ENCODE measurements around the gene CTNNA3.

CTNNA3 gene

DNA sequence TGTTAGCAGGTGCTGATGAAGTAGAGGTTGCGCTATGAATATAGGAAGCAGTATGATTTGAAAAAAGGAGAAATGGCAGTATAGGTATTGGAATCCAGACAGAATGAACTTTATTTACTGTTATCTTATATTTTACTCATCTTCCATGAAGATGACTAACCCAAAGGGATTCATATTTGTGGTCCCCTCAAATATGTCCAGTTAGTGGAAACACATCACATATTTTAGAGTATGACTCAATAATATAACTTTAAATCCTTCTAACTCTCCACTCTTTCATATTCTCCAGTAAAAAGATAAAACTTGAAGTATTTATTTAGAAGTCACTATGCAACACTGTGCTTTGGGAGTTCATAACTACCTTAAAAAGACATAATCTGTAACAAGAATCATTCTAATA, 1056.6 kb downstream of the CTNNA3 start:
- no peak for DNase-seq (ENCODE audit: low read depth)

DNA sequence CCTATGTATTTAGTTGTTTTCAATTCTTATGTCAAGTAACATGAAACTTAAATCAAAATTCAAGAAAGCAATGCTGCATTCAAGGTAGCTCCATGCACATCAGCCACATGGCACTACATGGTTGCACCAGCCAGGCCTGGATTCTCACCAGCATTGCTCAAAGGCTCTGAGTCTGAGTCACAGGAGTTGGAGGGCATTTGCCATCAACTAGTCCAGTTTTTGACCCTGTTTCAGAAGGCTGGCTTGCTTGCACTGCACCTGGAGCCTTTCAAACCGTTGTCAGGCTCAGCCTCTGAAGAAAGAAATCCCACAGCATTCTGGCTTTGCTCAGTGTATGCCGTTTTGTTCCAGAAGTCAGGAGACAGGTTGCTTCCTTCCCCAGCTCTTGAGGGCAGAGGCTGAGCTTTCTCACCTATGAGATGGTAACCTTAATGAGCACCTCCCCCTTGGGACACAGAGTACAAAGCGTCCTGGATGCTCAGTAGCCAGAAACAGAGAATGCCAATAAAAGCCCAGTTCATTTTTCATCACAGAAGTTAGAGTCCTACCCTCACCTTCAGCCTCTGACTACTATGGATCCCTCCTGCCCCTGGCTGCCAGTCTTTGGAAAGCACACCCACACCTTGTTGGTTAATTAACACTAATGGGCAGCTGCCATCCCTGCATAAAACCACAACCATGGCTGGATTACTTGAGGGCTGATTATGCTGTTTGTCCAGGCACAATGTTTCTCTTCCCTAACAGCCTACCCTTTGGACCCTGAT, 1058.5 kb downstream of the CTNNA3 start:
- DNase-seq (ENCODE audit: low read depth): no peak

GRCh38 chr10:66629996-66630395, 1066.0 kb downstream of the CTNNA3 start:
- DNase-seq (ENCODE audit: low read depth): no peak

DNA sequence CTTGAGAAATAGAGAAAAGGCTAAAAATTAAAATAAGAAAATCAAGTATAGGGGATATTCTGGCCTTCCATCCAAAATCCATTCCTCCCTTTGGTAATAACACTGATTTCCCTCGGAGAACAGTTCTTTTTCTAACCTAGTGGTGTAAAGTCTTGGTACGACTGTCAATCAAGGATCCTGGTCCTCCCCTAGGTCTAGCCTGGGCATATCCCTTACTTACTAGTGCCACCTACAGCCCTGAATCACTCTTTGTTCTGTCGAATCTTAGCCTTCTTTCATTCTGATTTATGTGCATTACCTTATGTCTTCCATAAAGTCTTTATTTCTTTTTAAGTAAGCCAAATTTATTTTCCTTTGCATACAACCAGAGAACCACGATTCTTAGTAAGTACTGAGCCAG, 1068.8 kb downstream of the CTNNA3 start:
- no peak for DNase-seq (ENCODE audit: low read depth)

- no peak for DNase-seq (ENCODE audit: low read depth)
These were observed 1070.0 kb downstream of the CTNNA3 start for GRCh38 chr10:66625709-66626590.

DNA sequence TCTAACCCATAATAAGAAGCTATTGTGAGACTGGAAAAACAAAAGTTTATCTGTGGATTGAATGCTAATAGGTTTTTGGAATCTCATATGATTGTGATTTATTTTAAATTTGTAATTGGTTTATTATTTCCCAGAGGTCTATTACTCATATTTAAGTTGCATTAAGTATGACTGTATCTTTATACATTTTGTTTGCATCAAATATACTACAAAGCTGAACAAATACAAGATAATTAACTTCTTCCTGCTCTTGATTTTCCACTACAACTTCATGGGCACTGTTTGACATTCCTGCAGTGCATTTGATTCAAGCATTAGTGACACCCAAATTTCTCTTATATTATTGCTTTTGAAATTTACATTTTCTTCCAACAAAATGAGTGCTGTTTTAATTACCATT, 1073.9 kb downstream of the CTNNA3 start:
- DNase-seq (ENCODE audit: low read depth): no peak

- no peak for DNase-seq (ENCODE audit: low read depth)
These were observed 1091.8 kb downstream of the CTNNA3 start for GRCh38 chr10:66604195-66604594.

GRCh38 chr10:66591865-66592264, 1104.1 kb downstream of the CTNNA3 start:
- DNase-seq (ENCODE audit: low read depth): no peak

GRCh38 chr10:66587680-66588050, 1108.3 kb downstream of the CTNNA3 start:
- DNase-seq (ENCODE audit: low read depth): no peak

- no peak for DNase-seq (ENCODE audit: low read depth)
These were observed 1108.9 kb downstream of the CTNNA3 start for GRCh38 chr10:66586897-66587679.

DNA sequence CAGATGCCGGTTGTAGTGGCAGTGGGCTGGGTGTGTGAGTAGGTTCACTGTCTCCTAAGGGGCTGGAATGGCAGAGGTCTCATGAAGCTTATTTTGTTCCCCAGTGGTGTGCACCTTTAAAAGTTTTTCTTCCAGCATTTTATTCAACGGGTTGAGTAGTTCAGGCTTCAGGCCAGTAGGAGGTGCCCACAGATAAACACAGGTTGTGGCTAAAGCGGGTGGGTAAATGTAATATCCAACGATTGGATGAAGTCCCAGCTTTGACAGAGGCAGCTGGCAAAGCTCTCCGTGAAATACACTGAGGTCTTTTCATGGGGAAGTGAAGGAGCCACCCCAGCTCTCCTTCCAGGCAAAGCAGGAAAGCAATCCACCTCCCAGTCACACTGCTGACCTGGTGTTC, 1109.9 kb downstream of the CTNNA3 start:
- DNase-seq (ENCODE audit: low read depth): no peak

DNA sequence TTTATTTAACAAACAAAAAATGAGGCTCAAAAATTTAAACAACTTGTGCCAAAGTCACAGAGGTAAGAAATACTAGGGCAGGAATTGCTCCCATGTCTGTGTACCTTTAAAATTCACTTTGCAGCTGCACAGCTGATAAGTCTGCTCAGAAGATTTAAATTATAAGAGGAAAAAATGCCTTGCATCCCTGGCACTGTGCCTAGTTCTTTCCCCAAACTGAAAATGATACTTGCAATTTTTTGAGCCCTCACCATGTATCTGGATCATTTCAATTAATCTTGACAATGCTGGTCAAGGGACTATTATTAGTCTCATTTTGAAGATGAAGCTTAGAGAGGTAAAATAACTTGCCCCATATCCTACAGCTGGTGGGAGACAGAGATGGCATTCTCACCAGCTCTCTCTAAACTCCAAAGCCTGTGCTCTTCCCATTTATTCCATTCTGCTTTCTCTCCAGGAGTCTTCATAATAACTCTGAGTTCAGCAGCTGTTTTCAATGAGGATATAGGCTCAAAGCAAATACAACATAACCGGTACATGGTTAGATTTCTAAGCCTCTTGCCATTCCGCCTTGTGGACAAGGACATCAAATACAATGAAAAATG, 1120.6 kb downstream of the CTNNA3 start:
- no peak for DNase-seq (ENCODE audit: low read depth)

- no peak for DNase-seq (ENCODE audit: low read depth)
These were observed 1123.3 kb downstream of the CTNNA3 start for GRCh38 chr10:66572700-66573099.

DNA sequence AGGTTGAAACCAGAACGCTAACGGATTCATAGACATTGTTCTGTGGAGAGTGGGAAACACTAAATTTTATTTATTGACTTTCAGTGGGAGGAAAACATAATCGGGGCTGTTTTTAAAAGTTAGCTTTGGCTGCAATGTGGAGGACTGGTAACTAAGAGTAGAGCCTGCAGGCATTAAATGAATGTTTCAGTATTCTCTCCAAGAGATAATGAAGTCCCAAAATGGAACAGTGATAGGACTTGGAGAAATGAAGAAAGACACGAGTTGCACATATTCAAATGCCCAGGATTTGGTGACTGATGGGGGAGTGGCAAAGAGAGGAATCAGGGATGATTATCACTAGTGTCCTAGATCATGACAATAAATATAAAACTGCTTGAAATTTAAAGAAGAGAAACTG, 1130.0 kb downstream of the CTNNA3 start:
- no peak for DNase-seq (ENCODE audit: low read depth)

- no peak for DNase-seq (ENCODE audit: low read depth)
These were observed 1131.7 kb downstream of the CTNNA3 start for GRCh38 chr10:66564287-66564686.

DNA sequence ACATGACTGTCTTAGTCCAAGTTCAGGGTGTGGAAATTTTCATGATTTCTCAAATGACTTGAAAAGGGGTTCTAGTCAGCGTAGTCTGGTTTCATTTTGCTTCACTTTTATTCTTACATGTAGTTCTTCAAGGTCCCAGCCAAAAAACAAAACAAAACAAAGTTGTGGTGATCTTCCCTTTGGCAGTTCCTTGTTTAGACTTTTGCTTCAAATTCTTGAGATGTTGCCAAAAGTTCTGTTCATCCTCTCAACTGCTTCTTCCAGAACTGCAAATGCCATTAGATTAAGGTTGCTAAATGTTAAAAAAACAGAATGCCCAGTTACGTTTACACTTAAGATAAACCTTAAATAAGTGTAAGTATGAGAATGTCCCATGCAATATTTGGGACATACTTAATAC, 1140.9 kb downstream of the CTNNA3 start:
- no peak for DNase-seq (ENCODE audit: low read depth)

DNA sequence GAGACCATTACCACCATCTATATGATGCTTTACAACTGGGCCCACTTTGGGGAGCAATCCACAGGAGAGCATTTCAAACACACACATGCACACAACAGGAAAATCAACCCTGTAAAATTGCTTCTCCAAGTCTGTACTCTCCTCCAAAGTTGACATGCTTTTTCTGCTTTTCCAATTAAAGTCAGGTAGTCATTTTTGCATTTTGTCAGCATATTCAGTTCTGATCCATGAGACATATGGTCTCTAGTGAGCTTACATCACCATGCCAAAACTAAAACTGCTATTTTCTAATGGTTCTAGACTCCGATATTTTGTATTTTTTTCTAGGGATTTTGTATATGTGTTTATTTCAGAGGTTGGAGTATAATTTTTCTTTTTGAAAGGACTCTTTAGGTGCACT, 1143.7 kb downstream of the CTNNA3 start:
- no peak for DNase-seq (ENCODE audit: low read depth)

DNA sequence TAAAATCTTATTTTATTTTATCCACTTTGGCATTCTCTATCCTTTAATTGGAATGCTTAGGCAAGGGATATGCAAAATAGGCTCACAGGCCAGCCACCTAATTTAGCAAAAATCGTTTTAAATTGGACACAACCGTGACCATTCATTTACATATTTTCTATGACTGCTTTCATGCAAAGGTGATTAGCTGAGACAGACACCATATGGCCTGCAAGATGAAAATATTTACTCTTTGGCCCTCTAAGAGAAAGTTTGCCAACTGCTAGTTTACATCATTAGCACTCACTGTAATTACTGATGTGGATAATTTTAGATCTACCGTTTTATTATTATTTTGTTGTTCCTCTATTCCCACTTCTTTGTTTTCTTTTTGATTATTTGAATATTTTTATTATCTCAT, 1145.6 kb downstream of the CTNNA3 start:
- DNase-seq (ENCODE audit: low read depth): no peak

GRCh38 chr10:66538908-66539307, 1157.1 kb downstream of the CTNNA3 start:
- DNase-seq (ENCODE audit: low read depth): no peak

GRCh38 chr10:66538371-66538770, 1157.6 kb downstream of the CTNNA3 start:
- no peak for DNase-seq (ENCODE audit: low read depth)

DNA sequence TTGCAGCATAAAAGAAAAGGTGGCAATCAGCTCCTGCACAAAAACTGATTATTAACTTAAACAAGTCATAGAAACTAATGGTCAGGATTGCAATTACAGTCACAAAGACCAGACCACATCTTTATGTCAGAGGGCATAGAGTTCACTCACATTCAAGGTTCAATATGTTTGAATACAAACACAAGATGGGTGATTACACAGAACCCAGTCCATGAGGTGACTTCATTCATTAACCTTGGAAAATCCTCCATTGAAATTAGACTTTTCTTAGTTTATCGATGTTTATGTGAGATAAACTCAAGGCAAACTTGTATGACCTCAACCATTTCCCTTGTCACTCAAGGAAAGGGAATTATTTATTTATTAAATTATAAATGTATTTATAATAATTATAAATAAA, 1158.8 kb downstream of the CTNNA3 start:
- no peak for DNase-seq (ENCODE audit: low read depth)

DNA sequence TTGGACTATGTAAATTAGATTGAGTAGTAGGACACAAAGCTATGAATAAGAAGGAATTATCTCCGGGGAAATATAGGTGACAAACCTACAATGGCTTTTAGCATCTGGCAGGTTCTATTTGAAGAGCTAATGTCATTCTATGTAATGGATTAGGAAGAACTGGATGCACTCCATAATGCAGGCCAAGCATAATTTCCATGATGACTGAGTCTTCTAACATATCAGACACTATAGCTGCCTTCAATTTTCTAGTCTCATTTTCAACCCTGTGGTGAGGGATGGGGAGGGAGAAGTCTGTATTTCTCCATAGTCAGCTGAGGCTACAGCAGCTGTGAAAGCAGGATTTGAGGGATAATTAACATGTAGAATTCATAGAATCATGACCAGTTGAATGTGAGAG, 1160.6 kb downstream of the CTNNA3 start:
- DNase-seq (ENCODE audit: low read depth): no peak
